Dermis blood vessel endothelial cell (primary cell): ENCODE measurements around the gene SNN. TPM values are rescaled to one million over a fixed set of nuclear protein-coding genes. Genes with fewer than 3 reads are reported as not detected.

ENCODE experiments used
- DNase-seq: peaks from one replicate; pipeline ENCODE4 v3.0.0; 2010
- total RNA-seq: library from RNA; depleted of rRNA; stranded (reverse); fragments of >200 nt; gene quantifications from 2 replicates; pipeline ENCODE4 v1.2.3, GENCODE V29; 2014

Gene SNN
- total RNA-seq: 34.4 and 56.7 TPM in 2 replicates

DNA sequence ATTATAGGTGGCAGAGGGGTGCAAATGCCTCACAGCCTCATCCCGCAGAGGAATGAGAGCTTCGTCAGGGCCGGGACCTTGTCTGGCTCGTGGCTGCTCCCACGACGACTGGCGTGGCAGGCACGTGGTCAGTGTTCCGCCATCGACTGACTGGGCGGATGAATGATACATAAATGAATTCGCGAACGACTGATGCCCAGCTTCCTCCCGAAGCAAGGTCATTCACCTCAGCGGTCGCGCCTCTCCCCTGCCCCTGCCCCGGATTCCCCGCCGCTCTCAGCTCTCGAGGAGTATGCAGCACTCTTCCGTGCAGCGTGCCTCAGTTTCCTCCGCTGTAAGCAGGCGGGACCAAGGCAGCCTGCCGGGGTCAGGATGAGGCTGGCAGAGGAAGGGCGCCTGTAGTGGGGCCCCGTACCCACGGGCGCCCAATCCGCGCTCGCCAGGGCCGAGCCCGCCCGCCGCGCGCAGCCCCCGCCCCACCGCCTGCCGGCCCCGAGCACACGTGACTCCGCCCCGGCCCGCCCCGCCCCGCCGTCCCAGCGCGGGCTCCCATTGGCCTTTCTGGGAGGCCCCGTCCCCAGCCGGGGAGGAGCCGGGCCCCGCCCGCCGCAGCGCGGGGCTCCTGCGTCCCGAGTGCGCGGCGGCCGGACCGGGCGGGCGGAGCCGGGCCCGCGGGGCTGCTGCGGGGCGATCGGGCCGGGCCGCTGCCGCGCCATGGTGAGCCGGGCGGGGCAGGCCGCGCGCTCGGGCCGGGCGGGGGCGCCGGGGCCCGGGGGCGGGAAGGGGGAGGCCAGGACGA is at the start of gene SNN:
Gene SNN (plus strand): TSS at position 632 of the 799 bp plus-strand sequence. CDS start 7,605 bp downstream, outside the sequence.
- peak; percentile 88 for DNase-seq

DNA sequence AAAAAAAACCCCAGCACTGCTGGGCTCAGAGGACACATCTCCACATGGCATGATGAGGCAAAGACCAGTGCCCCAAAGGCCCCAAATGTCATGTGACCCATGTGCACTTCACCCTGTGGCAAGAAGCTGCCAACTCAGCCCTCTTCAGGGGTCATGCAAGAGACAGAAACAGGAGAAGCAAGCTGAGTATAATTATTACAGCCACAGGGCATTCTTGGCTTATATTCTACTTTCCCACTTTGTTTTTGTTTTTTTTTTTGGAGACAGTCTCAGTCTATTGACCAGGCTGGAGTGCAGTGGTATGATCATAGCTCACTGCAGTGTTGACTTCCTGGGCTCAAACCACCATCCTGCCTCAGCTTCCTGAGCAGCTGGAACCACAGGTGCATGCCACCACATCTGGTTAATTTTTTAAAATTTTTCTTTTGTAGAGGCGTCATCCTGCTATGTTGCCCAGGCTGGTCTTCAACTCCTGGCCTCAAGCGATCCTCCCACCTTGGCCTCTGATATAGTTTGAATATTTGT is 48.9 kb upstream of the SNN start:
- DNase-seq: no peak

DNA sequence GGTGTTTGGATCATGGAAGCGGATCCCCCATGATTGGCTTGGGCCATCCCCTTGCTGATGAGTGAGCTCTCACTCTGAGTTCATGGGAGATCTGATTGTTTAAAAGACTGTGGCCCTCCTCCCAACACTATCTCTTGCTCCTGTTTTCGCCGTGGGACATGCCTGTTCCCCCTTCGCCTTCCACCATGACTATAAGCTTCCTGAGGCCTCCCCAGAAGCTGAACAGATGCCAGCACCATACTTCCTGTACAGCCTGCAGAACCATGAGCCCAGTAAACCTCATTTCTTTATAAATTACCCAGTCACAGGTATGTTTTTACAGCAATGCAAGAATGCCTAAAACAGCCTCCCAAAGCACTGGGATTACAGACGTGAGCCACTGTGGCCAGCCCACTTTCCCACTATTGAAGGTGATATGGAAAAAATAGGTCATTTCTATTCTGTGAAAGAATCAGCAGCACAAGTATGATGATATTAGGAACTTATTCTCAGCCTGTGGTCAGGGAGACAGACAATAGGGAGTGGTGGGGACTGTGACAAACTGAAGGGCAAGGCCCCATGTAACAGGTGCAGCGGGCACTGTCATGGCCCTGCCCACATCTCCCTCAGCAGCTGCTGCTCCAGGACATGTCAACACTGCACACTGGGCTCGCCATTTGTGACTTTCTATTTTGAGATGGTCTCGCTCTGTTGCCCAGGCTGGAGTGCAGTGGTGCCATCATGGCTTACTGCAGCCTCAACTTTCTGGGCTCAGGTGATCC is 47.8 kb upstream of the SNN start:
- DNase-seq: no peak

DNA sequence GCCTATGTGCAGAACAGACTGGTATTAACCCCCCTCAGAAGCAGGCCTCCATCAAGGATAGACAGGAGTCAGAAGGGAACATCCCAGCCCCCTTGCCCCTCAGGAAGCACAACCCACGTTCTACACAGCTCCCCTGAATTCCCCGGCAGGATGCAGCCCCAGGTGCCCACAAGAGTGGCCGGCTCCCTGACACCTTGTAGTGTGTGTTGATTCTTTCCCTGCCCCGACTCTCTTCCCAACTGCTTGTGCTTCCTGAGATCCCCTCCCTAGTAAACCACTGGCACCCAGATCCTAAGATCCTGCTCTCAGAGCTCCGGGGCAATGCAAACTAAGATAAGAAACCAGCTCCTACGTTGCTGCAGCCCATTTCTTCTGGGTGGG is 46.7 kb upstream of the SNN start:
- DNase-seq: no peak

DNA sequence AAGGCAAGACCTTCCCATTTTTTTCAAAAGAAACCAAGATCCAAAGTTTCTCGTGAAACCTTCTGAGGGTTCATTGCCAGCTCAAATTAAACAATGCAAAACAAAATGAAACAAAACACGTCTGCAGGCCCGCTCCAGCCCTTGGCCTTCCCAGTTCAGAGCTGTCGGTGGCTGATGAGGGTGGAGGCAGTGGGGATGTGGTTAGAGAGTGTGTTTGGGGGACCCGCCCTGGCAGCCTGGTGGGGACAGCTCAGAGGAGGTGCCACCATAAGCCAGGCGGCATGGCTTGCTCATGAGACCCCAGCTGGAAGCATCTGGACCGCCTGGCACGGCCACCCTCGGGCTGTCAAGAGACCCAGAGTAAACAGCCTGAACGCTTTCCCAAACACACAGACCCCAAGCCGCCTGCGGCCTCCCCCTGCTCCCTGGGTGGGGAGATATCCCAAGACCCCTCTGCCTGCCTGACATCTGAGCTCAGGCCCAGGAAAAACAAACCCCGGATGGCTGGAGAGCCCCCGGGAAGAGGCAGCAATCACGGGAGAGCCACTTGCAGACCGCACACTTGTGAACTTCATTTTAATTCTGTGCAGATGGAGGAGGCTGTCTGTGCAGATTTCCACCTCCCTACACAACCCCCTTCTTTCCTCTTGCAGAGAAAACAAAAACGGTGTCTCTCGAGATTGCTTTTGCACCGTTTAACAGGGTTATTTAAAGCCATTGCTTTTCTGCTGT is 46.2 kb upstream of the SNN start:
- DNase-seq: no peak

DNA sequence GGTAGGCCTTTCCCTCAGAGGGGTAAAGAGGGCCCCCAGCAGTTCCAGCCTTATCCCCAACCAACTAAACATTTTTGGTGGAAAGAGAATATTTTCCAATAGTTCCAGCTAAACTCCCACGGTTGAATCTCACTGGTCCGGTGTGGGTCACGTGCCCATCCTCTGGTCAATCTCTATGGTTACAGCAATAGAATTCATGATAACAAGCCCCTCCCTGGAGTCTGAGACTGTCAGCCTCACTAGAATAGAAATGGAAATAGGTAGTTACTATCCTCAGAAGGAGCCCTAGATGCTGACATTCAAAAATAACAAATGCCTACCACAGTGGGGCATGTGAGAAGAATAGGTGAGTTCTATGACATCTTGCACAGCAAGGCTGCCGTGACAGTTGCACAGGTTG is 44.0 kb upstream of the SNN start:
- no peak for DNase-seq

DNA sequence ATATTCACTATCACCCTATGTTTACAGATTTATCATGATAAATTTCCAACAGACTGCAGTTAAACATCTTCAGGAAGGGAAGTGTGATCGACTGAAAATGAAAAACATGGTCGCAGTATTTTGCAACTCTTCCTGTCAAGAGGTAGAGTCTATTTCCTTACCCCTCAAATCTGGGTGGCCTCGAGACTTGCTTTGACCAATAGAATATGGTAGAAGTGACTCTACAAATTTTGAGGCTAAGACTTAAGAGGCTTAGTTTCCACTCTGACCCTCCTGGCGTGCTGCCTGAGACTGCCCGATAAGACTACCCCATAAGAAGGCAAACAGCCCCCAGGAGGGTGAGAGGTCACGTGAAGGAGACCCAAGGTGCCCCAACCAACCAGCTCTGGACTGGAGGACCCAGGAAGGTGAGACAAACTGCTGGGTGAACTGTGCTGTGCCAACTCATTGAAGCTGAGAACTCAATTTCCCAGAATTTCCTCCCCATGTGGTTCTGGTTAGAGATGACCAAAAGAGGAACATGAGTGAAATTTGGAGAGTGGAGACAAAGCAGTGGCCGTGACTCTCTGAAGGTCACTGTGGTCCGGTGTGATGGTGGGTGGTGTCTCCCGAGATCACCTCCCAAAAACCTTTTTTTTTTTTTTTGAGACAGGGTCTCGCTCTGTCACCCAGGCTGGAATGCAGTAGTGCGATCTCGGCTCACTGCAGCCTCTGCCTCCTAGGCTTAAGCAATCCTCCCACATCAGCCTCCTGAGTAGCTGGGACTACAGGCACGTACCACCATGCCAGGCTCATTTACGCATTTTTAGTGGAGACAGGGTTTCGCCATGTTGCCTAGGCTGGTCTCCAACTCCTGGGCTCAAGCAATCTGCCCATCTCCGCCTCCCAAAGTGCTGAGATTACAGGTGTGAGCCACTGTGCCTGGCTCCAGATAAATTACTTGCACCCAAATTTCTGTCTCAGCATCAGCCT is 43.3 kb upstream of the SNN start:
- DNase-seq: no peak

DNA sequence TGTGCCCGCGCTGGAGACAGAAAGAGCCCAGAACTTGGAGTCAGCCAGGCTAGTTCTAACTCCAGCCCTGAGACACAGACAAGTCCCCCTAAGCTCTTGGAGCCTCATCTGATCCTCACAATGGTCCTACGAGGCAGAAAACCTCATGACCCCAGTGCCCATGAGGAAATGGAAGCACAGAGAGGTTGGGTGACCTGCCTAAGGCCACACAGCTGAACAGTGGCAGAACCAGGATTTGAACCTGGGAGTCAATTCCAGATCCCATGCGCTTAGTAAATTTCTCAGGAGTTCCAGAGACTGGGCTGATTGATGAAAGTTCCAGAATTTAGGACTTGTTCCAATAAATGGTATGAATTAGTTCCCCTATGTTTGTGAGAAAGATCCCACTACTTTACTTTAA is 42.5 kb upstream of the SNN start:
- DNase-seq: no peak

DNA sequence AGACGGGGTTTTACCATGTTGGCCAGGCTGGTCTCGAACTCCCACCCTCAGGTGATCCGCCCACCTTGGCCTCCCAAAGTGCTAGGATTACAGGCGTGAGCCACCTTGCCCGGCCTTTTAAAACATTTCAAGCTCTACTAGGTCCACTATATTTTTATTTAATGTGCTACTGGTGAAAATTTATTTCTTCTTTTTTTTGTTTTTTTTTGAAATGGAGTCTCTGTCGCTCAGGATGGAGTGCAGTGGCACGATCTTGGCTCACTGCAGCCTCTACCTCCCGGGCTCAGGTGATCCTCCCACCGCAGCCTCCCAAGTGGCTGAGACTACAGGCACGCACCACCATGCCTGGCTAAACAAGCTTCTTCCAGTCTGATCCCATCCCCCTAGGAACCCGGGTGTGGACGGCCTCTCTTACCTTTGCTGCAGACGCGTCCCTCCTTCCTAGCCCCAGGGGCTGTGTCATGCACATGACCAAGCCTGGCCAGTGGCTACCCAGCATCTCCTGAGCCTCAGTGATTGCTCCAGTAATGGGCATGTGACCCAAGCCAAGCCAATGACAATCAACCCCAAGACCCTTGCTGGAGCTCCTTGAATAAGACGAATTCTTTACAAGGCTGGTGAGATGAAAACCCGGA is 41.5 kb upstream of the SNN start:
- DNase-seq: no peak

DNA sequence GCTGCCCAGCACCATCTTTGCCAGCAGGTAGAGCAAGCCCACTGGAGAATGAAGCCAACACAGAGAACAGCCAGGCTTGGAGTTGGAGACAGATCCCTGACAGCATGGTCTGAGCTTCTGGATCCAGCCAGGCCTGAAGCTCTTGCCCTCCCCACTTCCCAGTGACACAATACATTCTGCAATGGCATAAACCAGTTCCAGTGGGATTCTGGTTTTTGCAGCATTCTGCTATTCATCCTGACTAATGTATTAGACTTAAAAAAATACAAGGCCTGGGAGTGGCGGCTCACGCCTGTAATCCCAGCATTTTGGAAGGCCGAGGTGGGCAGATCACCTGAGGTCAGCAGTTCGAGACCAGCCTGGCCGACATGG is 41.0 kb upstream of the SNN start:
- DNase-seq: no peak

DNA sequence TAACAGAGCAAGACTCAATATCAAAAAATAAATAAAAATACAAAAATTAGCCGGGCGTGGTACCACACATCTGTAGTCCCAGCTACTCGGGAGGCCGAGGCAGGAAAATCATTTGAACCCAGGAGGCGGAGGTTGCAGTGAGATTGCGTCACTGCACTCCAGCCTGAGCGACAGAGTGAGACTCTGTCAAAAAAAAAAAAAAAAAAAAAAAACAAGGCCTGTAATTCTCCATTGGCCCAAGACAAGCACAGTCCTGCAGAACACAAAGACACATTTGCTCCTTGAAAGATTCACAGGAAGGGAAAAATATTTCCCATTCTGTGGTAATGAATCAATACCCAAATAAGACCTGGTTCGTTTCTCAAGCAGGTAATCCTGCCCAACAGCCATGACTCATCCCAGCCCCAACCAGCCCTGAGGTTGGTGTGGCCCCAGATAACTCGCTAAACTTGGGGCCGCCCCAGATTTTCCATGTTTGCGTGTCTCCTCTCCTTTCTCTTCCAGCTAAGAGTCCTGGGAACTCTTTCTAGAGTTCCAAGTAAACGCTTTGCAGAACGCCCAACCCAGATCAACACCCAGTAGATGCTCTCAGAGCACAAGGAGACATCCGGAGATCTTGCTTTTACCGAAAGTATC is 40.3 kb upstream of the SNN start:
- no peak for DNase-seq

DNA sequence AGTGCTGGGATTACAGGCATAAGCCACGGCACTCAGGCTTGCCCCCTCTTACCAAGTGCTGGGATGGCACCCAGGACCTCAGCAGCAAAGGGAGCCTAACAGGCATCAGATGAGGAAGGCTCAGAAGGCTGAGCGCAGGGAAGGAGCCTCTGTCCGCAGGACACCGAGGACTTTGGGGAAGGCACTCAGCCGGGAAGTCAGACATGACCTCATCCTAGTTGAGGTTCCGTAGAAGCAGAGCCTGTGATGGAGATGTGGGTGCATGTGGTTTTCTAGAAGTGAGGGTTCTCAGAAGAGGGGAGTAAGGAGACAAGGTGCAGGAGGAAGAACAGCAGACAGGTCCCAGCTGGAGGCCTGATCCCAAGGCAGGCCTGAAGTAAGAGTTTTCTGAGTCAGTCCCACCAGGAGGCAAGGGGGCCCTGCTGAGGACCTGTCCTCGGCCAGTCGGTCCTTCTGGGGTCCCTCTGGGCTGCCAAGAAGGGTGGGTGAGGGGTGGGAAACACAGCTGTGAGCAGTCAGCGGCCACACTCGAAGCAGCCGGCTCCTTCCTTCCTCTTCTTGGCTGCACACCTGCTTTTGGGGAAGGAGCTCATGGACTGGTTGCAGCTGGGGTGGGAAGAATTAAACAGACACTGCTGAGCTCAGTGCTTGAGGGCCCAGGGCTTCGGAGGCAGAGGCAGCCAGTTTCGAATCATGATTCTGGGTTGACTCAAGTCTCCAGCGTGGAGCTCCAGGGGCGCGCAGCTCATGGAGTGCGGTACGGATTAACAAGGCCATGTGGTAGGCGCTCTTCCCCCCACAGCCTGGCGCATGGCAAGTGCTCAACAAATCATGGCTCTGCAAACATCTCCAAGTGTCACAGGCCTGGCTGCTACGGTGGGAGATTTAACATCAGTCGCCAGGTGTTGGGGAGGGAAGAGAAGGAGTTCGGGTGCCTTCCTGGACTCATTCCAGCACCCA is 38.9 kb upstream of the SNN start:
- DNase-seq: no peak

DNA sequence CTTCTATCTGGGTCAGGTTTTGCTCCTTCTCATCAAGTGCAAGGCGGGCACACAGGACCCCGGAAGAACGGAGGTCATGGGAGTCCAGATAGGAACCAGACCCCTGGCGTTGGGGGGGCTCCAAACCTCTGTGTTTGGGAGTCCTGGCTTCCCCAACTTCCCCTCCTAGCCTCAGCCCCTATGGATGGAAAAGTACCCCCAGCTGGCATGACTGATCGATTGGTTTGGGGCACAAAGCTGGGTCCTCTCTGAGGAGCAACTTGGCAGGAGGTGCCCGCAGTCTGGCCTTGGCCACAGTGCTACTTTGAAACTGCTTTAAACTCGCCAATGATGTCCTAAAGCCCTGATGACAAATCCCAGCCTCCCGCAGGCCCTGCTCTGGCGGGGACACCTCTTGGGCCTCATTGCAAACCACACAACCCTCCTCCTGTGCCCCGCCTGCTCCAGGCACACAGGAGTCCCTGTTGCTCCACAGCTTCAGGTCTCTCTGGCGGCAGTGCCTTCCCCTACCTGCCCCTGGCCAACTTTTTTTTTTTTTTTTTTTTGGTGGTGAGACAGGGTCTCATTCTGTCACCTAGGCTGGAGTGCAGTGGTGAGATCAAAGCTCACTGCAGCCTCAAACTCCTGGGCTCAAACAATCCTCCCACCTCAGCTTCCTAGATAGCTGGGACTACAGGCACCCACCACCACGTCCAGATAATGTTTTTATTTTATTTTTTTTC is 38.0 kb upstream of the SNN start:
- DNase-seq: no peak

DNA sequence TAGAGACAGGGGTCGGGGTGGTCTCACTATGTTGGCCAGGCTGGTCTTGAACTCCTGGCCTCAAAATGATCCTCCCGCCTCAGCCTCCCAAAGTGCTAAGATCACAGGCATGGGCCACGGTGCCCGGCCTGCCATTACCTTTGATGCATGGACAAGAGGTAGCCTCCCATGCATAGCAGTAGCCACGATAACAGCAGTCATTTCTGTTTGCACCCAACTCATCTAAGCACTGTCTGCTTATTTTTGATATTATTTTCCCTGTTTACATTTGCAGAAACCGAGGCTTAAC is 37.5 kb upstream of the SNN start:
- DNase-seq: no peak

DNA sequence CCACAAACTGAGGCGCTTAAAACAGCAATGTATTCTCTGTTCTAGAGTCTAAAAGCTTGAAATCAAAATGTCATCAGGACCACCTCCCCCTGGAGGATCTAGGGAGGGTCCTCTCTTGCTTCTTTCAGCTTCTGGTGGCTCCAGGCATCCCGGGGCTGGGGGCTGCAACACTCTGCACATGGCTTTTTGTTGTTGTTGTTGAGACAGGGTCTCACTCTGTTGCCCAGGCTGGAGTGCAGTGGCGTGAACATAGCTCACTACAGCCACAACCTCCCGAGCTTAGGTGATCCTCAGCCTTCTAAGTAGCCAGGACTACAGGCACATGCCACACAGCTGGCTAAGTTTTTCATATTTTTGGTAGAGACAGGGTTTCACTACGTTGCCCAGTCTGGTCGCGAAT is 37.0 kb upstream of the SNN start:
- DNase-seq: no peak

DNA sequence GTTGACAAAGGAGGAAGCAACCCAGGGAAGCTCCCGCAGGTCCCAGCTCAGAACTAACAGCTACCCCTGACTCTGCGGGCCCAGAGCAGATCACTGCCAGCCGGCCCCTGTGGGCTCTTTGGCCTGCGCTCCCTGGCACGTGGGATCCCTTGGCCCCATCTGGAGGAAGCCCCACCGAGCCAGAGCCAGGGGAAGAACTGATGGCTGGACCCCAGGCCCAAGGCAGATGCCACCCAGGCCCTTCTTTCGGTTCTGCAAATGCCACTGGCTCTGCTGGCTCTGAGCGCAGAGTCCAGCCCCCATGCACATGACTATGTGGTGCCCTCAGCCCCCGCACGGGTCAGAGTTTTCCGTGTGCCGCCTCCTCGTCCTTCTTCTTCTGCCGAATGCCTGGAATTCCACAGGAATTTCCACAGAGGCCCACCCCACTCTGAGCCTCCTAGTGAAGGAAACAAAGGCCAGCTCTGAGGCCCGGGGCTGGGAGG is 35.8 kb upstream of the SNN start:
- DNase-seq: peak; percentile 70

DNA sequence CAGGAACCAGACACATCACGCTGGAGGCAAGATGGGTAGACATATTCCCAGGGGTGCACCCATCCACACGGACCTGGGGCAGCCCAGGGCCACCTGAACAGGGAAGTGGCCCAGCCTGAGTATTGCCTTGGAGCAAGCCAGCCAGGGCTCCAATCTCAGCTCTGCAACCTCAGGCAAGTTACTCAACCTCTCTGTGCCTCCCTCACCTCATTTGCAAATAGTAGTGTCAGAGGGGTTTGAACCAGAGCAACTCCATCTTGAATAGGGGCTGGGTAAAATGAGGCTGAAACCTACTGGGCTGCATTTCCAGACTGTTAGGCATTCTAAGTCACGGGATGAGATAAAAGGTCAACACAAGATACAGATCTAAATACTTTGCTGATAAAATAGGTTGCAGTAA is 35.1 kb upstream of the SNN start:
- DNase-seq: no peak

DNA sequence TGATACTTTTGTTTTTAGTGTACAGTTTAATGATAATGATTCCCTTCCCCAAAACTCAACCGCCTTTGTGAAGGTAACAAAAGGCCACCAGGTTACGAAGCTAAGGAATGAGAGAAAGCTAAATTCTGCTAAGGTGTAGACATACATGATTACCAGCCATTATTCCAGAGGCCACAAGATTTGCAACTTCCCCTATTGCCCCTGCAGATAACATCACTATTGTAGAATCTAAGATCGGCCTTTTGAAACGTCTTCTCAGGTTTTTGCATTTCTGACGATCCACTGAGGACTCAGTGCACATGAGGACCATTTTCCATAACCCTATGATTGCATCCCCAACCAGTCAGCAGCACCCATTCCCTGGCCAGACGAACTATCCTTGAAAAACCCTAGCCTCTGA is 33.9 kb upstream of the SNN start:
- no peak for DNase-seq

DNA sequence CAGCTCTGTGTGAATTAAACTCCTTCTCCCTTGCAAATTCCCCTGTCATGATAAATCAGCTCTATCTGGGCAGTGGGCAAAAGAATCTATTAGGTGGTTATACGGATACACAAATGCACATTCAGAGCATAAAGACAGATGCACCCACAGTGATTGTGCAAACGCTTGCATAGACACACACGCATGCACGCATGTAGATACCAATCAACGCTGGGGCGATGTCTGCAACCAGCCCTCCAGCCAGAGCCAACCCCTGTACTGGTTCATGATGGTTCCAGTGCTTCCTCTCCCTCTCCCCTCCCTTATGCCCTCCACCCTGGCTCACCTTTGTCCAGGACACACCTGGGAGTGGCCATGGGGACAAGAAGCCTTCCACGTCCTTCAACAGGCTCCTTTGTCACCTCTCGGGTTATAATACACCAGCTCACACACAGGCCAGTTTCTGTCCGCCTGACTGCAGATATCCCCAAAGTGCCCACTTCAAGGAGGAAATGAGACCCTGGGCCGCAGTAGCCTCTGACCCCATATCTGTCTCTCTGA is 33.1 kb upstream of the SNN start:
- no peak for DNase-seq
